GM23338 (cell line): ENCODE data around the gene SMG1.

Experiments used
- CTCF ChIP-seq, 2 experiments: fragments of 200-600 bp in 1 of 2; sonication (generic) in 1 of 2; conservative IDR thresholded peaks; 2 replicates each; pipeline versions ENCODE4 v1.5.1 to v1.6.1; 2016 to 2017; ENCODE audit warnings: antibody characterized with exemption in 2 of 2, low read depth in 2 of 2, mild to moderate bottlenecking in 2 of 2, moderate library complexity in 1 of 2
- ETS1 ChIP-seq: IDR thresholded peaks from 2 replicates; pipeline ENCODE4 v1.6.1; 2016; ENCODE audit warnings: antibody characterized with exemption
- EZH2 ChIP-seq: fragments of 200-600 bp; sonication (generic); IDR thresholded peaks from one replicate; pipeline ENCODE4 v1.8.0; 2017; ENCODE audit warnings: antibody characterized with exemption, mild to moderate bottlenecking, low read depth; ENCODE audit not compliant: unreplicated experiment
- JUNB ChIP-seq: IDR thresholded peaks from one replicate; pipeline ENCODE4 v1.6.1; 2016; ENCODE audit warnings: antibody characterized with exemption; ENCODE audit not compliant: unreplicated experiment
- POLR2AphosphoS5 ChIP-seq: IDR thresholded peaks from 2 replicates; pipeline ENCODE4 v1.6.1; 2016; ENCODE audit warnings: antibody characterized with exemption, low read depth
- REST ChIP-seq: IDR thresholded peaks from one replicate; pipeline ENCODE4 v1.6.1; 2018; ENCODE audit warnings: antibody characterized with exemption; ENCODE audit not compliant: unreplicated experiment
- ZNF462 ChIP-seq: fragments of 250-450 bp; sonication (Bioruptor Pico); IDR thresholded peaks from 2 replicates; pipeline ENCODE4 v1.5.0; 2020; ENCODE audit warnings: mild to moderate bottlenecking, moderate library complexity

GRCh38 chr16:18958621-18959029 is 32.4 kb upstream of the SMG1 start:
- TF ChIP-seq CTCF (conservative IDR thresholded peaks at IDR 0.05; ENCODE audit: low read depth in 2 of 2) = no peak
- no peak for TF ChIP-seq EZH2
- TF ChIP-seq ZNF462 (CRISPR knock-in tag) = no peak
- no peak for TF ChIP-seq REST
- no peak for TF ChIP-seq ETS1
- TF ChIP-seq JUNB = no peak
- no peak for TF ChIP-seq POLR2AphosphoS5
